OCI-LY1 (cell line): ENCODE results near the gene METTL1.

Source experiments
- EZH2 ChIP-seq: fragments of 200-600 bp; sonication (generic), shearing (Covaris generic); IDR thresholded peaks from 2 replicates; pipeline ENCODE4 v1.8.0; 2017; ENCODE audit warnings: borderline replicate concordance, mixed run types, mild to moderate bottlenecking, antibody characterized with exemption, low read length, moderate library complexity, mixed read lengths
- TF ChIP-seq, protein P1 (sequence below): fragments of 200-600 bp; sonication (generic), shearing (Covaris generic); IDR thresholded peaks from 2 replicates; pipeline ENCODE4 v1.5.1; 2017; ENCODE audit warnings: mild to moderate bottlenecking, antibody characterized with exemption, low read length, moderate library complexity, mixed read lengths

DNA sequence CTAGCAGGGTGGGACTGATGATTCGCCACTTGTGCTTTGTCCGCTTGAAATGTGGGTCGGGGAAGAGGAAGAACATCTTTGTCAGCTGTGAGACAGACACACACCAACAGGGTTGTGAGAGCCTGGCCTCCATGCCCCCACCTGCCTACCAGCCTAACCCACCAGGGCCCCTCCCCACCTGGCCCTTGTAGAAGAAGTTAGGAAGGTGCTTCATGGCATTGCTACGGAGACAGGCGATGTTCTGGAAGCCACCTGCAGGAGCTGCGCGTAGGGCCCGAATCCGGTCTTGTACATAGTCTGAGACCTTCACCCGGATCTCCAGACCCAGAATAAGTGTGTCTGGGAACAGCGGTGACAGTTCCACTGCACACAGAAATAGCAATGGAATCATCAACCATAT lies 2.3 kb downstream of the METTL1 start:
- TF ChIP-seq, protein P1, sequence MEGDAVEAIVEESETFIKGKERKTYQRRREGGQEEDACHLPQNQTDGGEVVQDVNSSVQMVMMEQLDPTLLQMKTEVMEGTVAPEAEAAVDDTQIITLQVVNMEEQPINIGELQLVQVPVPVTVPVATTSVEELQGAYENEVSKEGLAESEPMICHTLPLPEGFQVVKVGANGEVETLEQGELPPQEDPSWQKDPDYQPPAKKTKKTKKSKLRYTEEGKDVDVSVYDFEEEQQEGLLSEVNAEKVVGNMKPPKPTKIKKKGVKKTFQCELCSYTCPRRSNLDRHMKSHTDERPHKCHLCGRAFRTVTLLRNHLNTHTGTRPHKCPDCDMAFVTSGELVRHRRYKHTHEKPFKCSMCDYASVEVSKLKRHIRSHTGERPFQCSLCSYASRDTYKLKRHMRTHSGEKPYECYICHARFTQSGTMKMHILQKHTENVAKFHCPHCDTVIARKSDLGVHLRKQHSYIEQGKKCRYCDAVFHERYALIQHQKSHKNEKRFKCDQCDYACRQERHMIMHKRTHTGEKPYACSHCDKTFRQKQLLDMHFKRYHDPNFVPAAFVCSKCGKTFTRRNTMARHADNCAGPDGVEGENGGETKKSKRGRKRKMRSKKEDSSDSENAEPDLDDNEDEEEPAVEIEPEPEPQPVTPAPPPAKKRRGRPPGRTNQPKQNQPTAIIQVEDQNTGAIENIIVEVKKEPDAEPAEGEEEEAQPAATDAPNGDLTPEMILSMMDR: no peak
- TF ChIP-seq EZH2: no peak
